ENCODE results near the gene PMEPA1.

Gene PMEPA1

DNA sequence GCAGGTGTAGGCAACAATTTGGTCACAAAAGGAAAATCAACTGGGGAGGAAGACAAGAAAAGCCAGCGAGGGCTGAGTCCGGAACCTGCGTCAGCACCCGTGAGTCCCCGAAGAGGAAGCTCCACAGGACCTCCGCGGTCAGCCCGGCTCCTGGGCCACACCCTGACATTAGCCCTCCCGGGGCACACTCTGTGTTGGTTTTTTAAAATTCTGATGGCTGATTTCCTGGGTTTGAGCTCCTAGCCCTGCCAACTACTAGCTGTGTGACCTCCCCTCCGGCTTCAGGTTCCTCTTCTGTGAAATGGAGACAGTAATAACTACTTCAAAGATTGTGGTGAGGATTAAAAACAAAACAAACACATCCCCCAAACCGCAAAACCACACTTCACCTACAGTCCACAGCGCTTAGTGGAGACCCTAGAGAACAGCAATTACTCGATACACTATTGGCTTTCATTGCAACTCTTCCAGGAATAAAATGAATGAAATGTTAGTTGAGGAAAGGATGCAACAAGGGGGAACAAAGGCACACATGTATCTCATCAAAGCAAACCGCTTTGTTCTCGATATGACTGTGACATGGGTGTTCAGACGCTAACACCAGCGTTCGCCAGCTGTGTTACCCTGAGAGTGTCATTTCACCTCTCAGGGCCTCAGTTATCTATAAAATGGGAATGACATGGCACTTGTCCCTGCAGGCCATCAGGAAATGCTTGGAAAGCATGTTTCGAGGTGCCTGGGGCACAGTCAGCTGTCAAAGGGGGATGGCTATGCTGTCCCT is 90.6 kb downstream of the PMEPA1 start:
- peak; percentile 71 for DNase-seq

GRCh38 chr20:57618764-57619050 is 91.1 kb downstream of the PMEPA1 start:
- no peak for DNase-seq

GRCh38 chr20:57618091-57618763 is 91.6 kb downstream of the PMEPA1 start:
- DNase-seq, result peak; percentile 44

DNA sequence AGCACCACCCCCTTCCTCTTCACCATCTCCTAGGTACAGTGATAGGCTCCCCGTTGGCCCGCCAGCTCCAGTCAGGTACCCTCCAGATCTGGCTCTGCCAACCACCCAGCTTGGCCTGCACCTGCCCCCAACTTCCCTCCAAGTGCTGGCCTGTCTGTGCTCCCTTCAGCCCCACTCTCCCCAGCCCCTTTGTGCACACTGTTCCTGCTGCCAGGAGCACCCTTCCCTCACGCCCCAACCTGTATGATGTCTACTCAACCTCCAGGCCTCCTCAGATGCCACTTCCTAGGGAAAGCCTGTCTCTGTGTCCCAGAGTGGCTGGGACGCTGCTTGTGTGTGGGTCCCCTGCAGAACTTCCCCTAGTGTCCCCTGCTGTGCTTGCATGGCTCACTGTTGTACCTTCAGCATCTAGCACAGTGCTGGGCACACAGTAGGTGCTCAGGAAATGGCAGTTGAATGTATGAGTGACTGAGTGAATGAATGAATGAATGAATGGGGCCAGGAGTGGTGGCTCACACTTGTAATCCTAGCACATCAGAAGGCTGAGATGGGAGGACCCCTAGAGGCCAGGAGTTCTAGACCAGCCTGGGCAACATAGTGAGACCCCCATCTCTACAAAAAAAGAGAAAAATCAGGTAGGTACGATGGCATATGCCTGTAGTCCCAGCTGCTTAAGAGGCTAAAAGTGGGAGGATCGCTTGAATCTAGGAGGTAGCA is 92.6 kb downstream of the PMEPA1 start:
- no peak for DNase-seq

DNA sequence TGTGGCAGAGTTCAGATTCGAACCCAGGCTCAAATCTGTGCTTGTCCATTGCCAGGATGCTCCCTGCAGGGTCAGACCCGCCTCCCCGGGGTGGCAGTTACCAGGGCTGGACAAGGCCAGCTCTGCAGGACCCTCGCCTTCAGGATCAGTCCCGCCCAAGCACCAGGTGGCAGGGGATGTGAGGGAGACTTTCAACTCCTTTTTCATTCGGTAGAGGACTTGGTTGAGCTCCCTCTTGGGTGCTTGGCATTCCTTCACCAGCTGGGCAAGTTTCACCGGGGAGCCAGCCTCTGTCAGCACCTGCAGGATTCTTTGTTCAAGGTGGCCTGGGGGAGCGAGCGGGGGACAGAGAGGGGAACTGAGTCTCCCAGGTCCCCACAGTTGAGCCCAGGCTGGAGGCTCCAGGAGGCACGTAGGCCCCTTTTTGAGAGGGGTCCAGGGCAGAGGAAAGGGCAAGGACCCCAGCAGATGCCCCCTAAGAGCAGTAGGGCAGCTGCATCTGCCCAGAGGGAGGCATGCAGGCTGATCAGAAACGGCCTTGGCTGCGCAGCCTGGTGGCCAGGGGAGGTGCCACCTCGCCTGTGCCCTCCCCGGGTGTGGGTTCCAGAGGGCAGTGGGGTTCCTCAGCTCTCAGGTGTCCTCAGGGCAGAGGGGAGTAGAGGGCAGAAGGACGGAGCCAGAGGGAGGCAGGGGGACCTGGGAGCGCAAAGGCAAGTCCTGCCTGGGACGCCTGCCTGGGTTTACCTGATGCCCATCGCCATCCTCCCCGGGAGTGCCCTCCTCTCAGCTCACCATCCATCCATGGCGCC is 93.5 kb downstream of the PMEPA1 start:
- DNase-seq, result no peak

GRCh38 chr20:57615445-57615811 is 94.4 kb downstream of the PMEPA1 start:
- no peak for DNase-seq

DNA sequence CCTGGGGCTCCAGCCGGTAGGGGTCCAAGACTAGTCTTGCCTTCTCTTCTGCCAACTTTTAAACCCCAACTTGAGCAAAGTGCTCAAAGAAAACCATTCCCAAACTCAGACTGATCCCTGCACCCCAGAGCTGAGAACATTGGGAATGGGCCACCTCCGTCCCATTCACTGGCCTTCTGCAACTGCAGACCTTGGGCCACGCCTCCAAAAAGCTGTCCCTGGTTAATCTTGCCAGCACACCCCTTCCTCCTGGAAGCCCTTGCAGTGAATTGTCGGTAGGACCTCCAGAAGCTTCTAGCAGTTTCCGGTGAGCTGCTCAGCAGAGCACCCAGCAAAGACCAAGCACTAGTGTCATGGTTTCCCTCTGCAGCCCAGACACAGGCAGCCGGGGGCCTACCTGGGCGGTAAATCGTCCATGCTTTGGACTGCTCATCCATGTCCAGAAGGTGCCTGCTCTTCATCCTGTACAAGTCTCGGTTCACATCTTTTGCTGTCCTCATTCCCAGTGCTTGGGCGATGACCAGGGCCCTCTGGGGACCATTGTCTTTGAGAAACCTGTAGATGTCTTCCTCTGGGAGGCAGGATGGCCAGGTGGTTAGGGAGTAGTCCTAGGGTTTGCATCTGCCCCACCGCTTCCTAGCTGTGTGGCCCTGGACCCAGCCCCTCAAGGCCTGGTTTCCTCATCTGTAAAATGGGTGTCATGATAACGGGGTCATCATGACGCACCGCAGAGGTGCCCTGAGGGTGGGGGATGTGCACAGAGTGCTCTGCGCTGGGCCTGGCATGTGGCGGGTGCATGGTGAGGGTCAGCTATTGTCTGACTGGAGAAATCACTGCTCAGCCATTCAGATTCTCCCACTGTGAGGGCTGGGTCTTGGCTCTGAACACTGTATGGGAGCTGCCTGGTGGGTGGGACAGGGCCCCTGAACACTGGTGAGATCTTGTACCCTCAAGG is 95.0 kb downstream of the PMEPA1 start:
- DNase-seq, result no peak

DNA sequence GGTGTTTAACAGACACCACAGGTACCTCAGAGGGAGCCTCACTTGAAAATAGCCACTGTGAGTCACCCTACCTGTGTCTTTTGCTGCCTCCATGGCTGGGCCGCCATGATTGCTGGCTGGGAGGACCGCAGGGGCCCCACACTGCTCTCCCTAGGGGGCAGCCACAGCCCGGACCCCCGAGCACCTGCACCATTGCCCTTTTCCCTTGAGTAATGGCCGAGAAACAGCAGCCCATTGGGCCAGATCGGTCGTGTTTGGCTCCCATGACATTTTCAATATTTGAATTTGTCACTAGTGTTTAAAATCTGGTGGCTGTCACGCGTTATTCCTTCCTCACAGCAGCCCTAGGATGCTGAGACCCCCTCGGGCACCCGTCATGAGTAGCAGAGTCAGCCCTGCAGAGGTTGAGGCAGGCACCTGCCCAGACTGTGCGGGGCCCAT is 96.3 kb downstream of the PMEPA1 start:
- DNase-seq, result no peak

GRCh38 chr20:57612916-57613315 is 96.9 kb downstream of the PMEPA1 start:
- no peak for DNase-seq

DNA sequence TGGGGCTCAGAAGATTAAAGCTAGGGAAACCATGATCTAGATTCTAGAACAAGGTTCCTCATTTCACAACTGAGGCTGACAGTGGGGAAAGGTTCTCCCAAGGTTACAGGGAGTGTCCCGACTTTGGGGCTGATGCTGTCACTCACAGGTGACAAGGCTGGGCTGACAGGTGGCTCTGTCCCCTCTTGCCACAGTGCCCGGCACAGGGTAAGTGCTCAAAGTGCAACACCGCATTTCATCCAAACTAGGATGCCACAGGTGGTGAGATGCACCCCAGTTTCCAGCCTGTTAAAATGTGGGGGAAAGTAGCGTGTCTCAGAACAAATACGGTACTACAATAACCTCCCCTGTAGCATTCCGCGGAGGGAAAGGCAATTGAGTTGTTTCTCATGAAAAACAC is 97.4 kb downstream of the PMEPA1 start:
- no peak for DNase-seq

GRCh38 chr20:57611586-57612311 is 98.1 kb downstream of the PMEPA1 start:
- no peak for DNase-seq

GRCh38 chr20:57610261-57610952 is 99.4 kb downstream of the PMEPA1 start:
- DNase-seq, result no peak

- no peak for DNase-seq
Observed at GRCh38 chr20:57609842-57610167, 100.0 kb downstream of the PMEPA1 start.

GRCh38 chr20:57609086-57609841 is 100.6 kb downstream of the PMEPA1 start:
- no peak for DNase-seq

DNA sequence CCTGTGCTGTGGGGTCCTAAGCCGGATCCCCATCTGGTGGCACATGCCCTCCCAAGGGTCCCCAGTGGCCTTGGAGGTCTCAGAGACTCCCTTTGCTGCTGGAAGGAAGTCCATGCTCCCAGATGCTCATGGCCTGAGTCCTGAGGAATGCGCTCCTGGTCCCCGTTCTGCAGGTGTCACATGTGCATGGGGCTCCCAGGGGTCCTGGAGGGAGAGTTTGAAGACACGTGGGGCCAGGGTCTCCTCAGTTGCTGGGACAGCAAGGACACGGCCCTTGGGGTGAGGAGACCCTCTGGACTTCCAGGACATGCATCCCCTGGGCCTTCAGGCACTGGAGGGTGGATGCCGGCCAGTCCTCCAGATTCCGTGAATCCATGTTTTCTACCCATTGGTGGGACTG is 101.3 kb downstream of the PMEPA1 start:
- no peak for DNase-seq

GRCh38 chr20:57605878-57606277 is 103.9 kb downstream of the PMEPA1 start:
- DNase-seq, result no peak

- no peak for DNase-seq
Observed at GRCh38 chr20:57605045-57605444, 104.8 kb downstream of the PMEPA1 start.

GRCh38 chr20:57603120-57603519 is 106.7 kb downstream of the PMEPA1 start:
- DNase-seq, result no peak

DNA sequence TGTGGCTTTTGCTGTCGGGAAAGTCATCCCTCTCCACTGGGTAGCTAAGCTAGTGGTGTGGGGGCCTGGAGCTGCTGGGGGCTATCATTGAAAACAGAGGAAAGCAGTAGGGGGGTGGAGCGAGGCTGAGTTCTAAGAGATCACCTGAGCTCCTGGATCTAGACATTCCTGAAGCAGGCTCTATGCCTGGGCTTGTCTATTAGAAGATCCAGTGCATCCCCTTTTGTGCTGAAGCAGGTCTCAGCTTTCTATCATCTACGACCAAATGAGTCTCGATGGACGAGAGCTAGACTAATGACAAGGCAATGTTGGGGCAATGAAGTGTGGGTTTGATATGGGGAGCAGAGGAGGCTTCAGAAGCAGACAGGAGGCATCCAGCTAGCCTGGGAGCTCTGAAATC is 108.1 kb downstream of the PMEPA1 start:
- DNase-seq, result no peak

GRCh38 chr20:57601211-57601570 is 108.6 kb downstream of the PMEPA1 start:
- DNase-seq, result no peak

Measured in stimulated activated CD4-positive, alpha-beta T cell treated with anti-CD3 and anti-CD28 coated beads, Interleukin-15, amount 100 ng/mL, for 24 hours (primary cell).